Measurements from ENCODE around the gene NELL1.

The NELL1 gene

DNA sequence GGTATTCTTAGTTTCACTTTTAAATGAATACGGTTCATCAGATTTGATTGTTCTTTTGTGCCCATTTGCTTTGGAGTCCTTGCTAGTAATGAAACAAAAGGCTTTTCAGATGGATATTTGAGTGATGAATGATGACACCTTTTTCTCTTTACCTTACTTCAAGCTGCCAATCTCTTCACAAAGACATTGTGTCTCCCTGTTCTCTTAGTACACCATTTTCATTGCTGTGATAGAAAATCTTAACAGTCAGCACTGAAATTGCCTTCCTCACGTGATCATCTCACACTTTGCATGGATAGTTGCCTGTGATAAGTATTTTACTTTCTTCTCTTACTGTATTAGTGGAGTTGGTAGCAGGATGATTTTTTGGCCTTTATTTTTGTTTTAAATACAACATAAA is 396.6 kb downstream of the NELL1 start:
- H3K4me3 ChIP-seq: no peak overlapping the region

DNA sequence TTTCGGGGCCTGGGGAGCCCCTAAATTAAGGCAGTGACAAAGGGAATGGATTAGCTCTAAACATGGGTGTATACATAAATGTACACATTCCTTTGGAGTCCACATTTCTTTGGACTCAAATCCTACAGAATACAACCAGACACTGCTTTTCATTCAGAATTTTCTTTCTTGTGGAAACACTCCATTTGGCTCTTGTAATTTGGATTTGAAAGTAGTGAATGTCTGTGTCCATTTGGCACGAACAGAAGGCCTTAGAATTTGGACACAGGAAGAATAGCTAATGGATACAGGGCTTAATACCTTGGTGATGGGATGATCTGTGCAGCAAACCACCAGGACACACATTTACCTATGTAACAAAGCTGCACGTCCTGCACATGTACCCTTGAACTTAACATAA is 399.5 kb downstream of the NELL1 start:
- Histone ChIP-seq H3K36me3 (no peaks in the 10 kb centered on the region), H3K27ac (no peak overlapping the region), H3K27me3 (no peaks in the 10 kb centered on the region), H3K4me1 (no peaks in the 10 kb centered on the region), H3K4me3 (no peak overlapping the region), H3K9me3 (no peaks in the 10 kb centered on the region)
- intact Hi-C loops (cut with DNase I; ENCODE audit: low total_unique reads): no loop called here
- DNase-seq: no peak
- TF ChIP-seq, protein P1, sequence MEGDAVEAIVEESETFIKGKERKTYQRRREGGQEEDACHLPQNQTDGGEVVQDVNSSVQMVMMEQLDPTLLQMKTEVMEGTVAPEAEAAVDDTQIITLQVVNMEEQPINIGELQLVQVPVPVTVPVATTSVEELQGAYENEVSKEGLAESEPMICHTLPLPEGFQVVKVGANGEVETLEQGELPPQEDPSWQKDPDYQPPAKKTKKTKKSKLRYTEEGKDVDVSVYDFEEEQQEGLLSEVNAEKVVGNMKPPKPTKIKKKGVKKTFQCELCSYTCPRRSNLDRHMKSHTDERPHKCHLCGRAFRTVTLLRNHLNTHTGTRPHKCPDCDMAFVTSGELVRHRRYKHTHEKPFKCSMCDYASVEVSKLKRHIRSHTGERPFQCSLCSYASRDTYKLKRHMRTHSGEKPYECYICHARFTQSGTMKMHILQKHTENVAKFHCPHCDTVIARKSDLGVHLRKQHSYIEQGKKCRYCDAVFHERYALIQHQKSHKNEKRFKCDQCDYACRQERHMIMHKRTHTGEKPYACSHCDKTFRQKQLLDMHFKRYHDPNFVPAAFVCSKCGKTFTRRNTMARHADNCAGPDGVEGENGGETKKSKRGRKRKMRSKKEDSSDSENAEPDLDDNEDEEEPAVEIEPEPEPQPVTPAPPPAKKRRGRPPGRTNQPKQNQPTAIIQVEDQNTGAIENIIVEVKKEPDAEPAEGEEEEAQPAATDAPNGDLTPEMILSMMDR (IDR thresholded peaks at IDR 0.05): no peak

More for the DNA sequence above, 396.6 kb downstream of the NELL1 start:
- Histone ChIP-seq H3K27ac (no peak overlapping the region), H3K9me3 (no peaks in the 10 kb centered on the region), H3K27me3 (no peaks in the 10 kb centered on the region), H3K4me1 (no peaks in the 10 kb centered on the region), H3K36me3 (no peaks in the 10 kb centered on the region)
- intact Hi-C loops (cut with DNase I; ENCODE audit: low total_unique reads): no loop called here
- no peak for DNase-seq
- TF ChIP-seq, protein P1 (IDR thresholded peaks at IDR 0.05): no peak

DNA sequence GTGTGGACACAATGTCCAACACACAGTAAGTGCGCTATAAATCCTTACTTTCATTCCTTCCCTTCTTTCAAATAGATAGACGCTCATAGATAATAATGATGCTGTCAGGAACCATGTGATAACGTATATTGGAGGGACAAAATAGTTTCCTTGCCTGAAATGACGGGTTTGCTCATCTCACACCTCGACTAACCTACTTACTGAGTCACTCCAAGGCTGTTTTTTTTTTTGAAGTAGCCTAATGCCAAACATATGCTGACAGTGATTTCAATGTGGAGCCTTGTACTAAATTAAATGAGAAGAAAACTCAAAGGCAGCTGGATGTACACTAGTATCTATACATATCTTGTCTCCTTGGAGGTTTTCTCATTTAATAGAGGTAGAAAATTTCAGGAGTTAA is 400.5 kb downstream of the NELL1 start:
- TF ChIP-seq, protein P1 (IDR thresholded peaks at IDR 0.05): no peak
- intact Hi-C loops (cut with DNase I; ENCODE audit: low total_unique reads): no loop called here
- no peak overlapping the region for H3K27ac ChIP-seq

GRCh38 chr11:21072558-21072957 is 403.2 kb downstream of the NELL1 start:
- Histone ChIP-seq H3K36me3 (no peaks in the 10 kb centered on the region), H3K27me3 (no peaks in the 10 kb centered on the region), H3K4me3 (no peak overlapping the region), H3K27ac (no peak overlapping the region), H3K9me3 (no peaks in the 10 kb centered on the region), H3K4me1 (no peaks in the 10 kb centered on the region)
- intact Hi-C loops (cut with DNase I; ENCODE audit: low total_unique reads): no loop called here
- DNase-seq: no peak
- TF ChIP-seq, protein P1 (IDR thresholded peaks at IDR 0.05): no peak

More for the DNA sequence above, 400.5 kb downstream of the NELL1 start:
- no peaks in the 10 kb centered on the region for H3K36me3 ChIP-seq
- H3K9me3 ChIP-seq: no peaks in the 10 kb centered on the region
- no peaks in the 10 kb centered on the region for H3K27me3 ChIP-seq
- H3K4me3 ChIP-seq: no peak overlapping the region
- H3K4me1 ChIP-seq: no peaks in the 10 kb centered on the region
- DNase-seq: no peak

DNA sequence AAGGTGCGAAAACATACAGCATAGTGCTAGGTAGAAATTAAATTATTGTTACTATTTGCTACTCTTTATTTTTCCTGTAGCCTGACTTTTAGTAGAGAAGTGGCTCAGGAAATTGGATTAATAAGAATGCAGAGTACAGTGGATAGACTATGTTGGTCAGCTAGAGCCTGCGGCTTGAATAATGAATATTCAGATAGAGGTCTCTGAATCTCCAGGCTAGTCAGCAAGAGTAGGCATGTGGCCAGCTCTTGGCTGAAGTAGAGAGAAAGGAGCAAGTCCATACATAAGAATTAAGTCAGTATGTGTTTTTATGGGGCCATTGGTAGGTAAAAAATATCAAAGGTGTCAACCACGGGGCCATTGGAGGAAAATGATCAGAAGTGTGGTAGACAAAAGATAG is 413.5 kb downstream of the NELL1 start:
- Histone ChIP-seq H3K27me3 (no peaks in the 10 kb centered on the region), H3K36me3 (no peaks in the 10 kb centered on the region), H3K9me3 (no peaks in the 10 kb centered on the region), H3K4me3 (no peak overlapping the region), H3K27ac (no peak overlapping the region), H3K4me1 (no peaks in the 10 kb centered on the region)
- no peak for DNase-seq
- intact Hi-C loops (cut with DNase I; ENCODE audit: low total_unique reads): no loop called here
- TF ChIP-seq, protein P1 (IDR thresholded peaks at IDR 0.05): no peak

DNA sequence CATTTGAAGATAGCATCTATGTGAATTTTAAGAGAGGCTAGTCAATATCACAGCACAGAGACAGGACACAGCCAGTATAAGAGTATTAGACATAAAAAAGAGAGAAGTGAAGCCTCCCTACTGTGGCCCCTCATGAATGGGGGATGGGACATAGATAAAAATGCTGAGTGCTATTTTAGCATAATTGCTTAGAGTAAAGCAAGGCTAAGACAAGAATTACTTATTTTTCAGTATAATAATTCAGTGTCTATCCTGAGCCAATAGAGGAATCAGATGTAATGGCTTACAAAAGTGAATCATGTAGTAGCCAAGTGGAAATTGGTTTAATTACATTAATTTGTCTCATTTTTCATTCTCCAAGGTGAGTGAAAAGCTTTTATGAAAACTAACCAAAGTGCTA is 419.5 kb downstream of the NELL1 start:
- intact Hi-C loops (cut with DNase I; ENCODE audit: low total_unique reads): no loop called here
- H3K27me3 ChIP-seq: no peaks in the 10 kb centered on the region
- H3K4me3 ChIP-seq: no peak overlapping the region
- no peak overlapping the region for H3K27ac ChIP-seq
- no peaks in the 10 kb centered on the region for H3K36me3 ChIP-seq
- TF ChIP-seq, protein P1 (IDR thresholded peaks at IDR 0.05): no peak
- H3K4me1 ChIP-seq: no peaks in the 10 kb centered on the region
- DNase-seq: no peak
- no peaks in the 10 kb centered on the region for H3K9me3 ChIP-seq

All from tibial artery (tissue), 4 donors.